GM18526 (cell line): Measurements from ENCODE around the gene SELENON.

Source experiments
- POLR2A ChIP-seq: IDR thresholded peaks from 3 replicates; pipeline ENCODE4 v1.6.1; 2011; ENCODE audit not compliant: insufficient read length; ENCODE audit errors: extremely low read depth

Gene SELENON

GRCh38 chr1:25810341-25811299, 10.6 kb downstream of the SELENON start:
- no peak for TF ChIP-seq POLR2A

- TF ChIP-seq POLR2A: no peak
Observed at GRCh38 chr1:25811384-25812082, 11.5 kb downstream of the SELENON start.

- TF ChIP-seq POLR2A: no peak
Observed at GRCh38 chr1:25813071-25813733, 13.2 kb downstream of the SELENON start.

- TF ChIP-seq POLR2A: no peak
Observed at GRCh38 chr1:25813734-25814471, 13.9 kb downstream of the SELENON start.

GRCh38 chr1:25814549-25815087, 14.6 kb downstream of the SELENON start:
- TF ChIP-seq POLR2A: no peak

GRCh38 chr1:25815208-25816111, 15.5 kb downstream of the SELENON start:
- TF ChIP-seq POLR2A: no peak

GRCh38 chr1:25816112-25816718, 16.2 kb downstream of the SELENON start:
- TF ChIP-seq POLR2A: no peak

- TF ChIP-seq POLR2A: no peak
Observed at GRCh38 chr1:25817840-25818501, 18.0 kb downstream of the SELENON start.

- TF ChIP-seq POLR2A: no peak
Observed at GRCh38 chr1:25818569-25818968, 18.6 kb downstream of the SELENON start.

- TF ChIP-seq POLR2A: peak; percentile 77
Observed at GRCh38 chr1:25819491-25820246, 19.7 kb downstream of the SELENON start, which contains the start of gene MTFR1L. TSS of gene MTFR1L (plus strand) at chr1:25819954. CDS start at chr1:25823105, 3,151 bp downstream.

GRCh38 chr1:25820247-25821111, 20.5 kb downstream of the SELENON start:
- peak; percentile 63 for TF ChIP-seq POLR2A

- no peak for TF ChIP-seq POLR2A
Observed at GRCh38 chr1:25821112-25821476, 21.1 kb downstream of the SELENON start.
